ENCODE measurements around the gene ANGPTL8. TPM values are rescaled to one million over a fixed set of nuclear protein-coding genes. Genes with fewer than 3 reads are reported as not detected.

The ANGPTL8 gene
- total RNA-seq, 1 experiment from 2014 or later = not detected

DNA sequence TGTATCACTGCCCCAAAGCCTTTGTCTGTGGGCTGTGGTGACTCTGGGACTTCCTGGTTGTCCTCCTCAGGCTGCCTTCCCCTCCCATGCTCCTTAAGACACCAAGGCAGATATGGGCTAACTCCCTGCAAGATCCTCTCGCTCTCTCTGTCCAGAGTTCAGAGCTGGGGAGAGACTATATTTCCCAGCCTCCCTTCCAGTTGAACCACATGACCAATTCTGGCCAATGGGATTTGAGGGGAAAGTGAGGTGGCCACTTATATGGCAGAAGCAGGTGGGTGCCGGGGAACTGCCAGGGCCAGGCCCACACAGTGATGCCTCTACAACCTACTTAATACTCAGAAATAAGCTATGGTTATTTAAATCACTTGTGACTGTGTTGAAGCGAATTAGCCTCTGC is 16.2 kb upstream of the ANGPTL8 start:
- intact Hi-C loops (cut with micrococcal nuclease; ENCODE audit: unreplicated experiment) = no loop called here
- Histone ChIP-seq H3K4me1 (replicated peaks; ENCODE audit: insufficient read depth) (no peaks in the 10 kb centered on the region), H3K27ac (no peak overlapping the region), H4K20me1 (ENCODE audit: insufficient read depth) (no peaks in the 10 kb centered on the region), H3F3A (ENCODE audit: insufficient read depth, low read depth) (peaks cover 25% of the 10 kb centered on the region; the same call in 1 of the 2 replicates), H3K4me3 (no peak overlapping the region), H3K9me2 (ENCODE audit: insufficient read depth) (no peaks in the 10 kb centered on the region), H3K36me3 (ENCODE audit: low read depth) (peaks cover 12% of the 10 kb centered on the region; the same call in 1 of the 2 replicates), H2AFZ (no peak overlapping the region), H3K9me3 (ENCODE audit: insufficient read depth, low read depth) (no peaks in the 10 kb centered on the region; the same call in 1 of the 2 replicates), H3K27me3 (ENCODE audit: insufficient read depth, low read depth) (no peaks in the 10 kb centered on the region), H3K79me2 (ENCODE audit: low read depth) (no peaks in the 10 kb centered on the region), H3K4me2 (no peak overlapping the region)
- ChIA-PET POLR2A (ENCODE audit: unreplicated experiment) (no interaction called here), CTCF (interaction anchor here (0.5 kb wide), 1 partner anchor 60 kb away, joined by 3 read pairs; no protein-coding TSS in a partner anchor)
- BruUV-seq (replicated peaks) = no TSS peak
- no peak for TF ChIP-seq EZH2 (IDR thresholded peaks at IDR 0.05; ENCODE audit: low read depth)
- TF ChIP-seq CTCF (conservative IDR thresholded peaks at IDR 0.05) = no peak
- no peak for DNase-seq

GRCh38 chr19:11224429-11224828 is 15.0 kb upstream of the ANGPTL8 start:
- Histone ChIP-seq H3K4me3 (no peak overlapping the region), H3K27ac (no peak overlapping the region), H3K4me1 (replicated peaks; ENCODE audit: insufficient read depth) (no peaks in the 10 kb centered on the region), H4K20me1 (ENCODE audit: insufficient read depth) (no peaks in the 10 kb centered on the region), H3K4me2 (no peak overlapping the region), H3K36me3 (ENCODE audit: low read depth) (peaks cover 12% of the 10 kb centered on the region; the same call in 1 of the 2 replicates), H3K27me3 (ENCODE audit: insufficient read depth, low read depth) (no peaks in the 10 kb centered on the region), H3K9me2 (ENCODE audit: insufficient read depth) (no peaks in the 10 kb centered on the region), H3F3A (ENCODE audit: insufficient read depth, low read depth) (peaks cover 26% of the 10 kb centered on the region; the same call in 1 of the 2 replicates), H3K9me3 (ENCODE audit: insufficient read depth, low read depth) (no peaks in the 10 kb centered on the region; the same call in 1 of the 2 replicates), H2AFZ (no peak overlapping the region), H3K79me2 (ENCODE audit: low read depth) (no peaks in the 10 kb centered on the region)
- ChIA-PET CTCF (no interaction called here), POLR2A (ENCODE audit: unreplicated experiment) (no interaction called here)
- TF ChIP-seq CTCF (conservative IDR thresholded peaks at IDR 0.05) = no peak
- no peak for TF ChIP-seq EZH2 (IDR thresholded peaks at IDR 0.05; ENCODE audit: low read depth)
- intact Hi-C loops (cut with micrococcal nuclease; ENCODE audit: unreplicated experiment) = no loop called here
- DNase-seq = no peak
- no TSS peak for BruUV-seq (replicated peaks)

- H3K4me2 ChIP-seq = no peak overlapping the region
- H3K4me1 ChIP-seq (replicated peaks; ENCODE audit: insufficient read depth) = no peaks in the 10 kb centered on the region
- intact Hi-C loops (cut with micrococcal nuclease; ENCODE audit: unreplicated experiment) = no loop called here
- ChIA-PET POLR2A (ENCODE audit: unreplicated experiment) (no interaction called here), CTCF (no interaction called here)
- peaks cover 12% of the 10 kb centered on the region; the same call in 1 of the 2 replicates for H3K36me3 ChIP-seq (ENCODE audit: low read depth)
- TF ChIP-seq CTCF (conservative IDR thresholded peaks at IDR 0.05) (no peak), EZH2 (IDR thresholded peaks at IDR 0.05; ENCODE audit: low read depth) (no peak)
- DNase-seq = no peak
- H3K9me3 ChIP-seq (ENCODE audit: insufficient read depth, low read depth) = no peaks in the 10 kb centered on the region; the same call in 1 of the 2 replicates
- no TSS peak for BruUV-seq (replicated peaks)
- H4K20me1 ChIP-seq (ENCODE audit: insufficient read depth) = no peaks in the 10 kb centered on the region
- no peaks in the 10 kb centered on the region for H3K9me2 ChIP-seq (ENCODE audit: insufficient read depth)
- no peak overlapping the region for H2AFZ ChIP-seq
- no peaks in the 10 kb centered on the region for H3K27me3 ChIP-seq (ENCODE audit: insufficient read depth, low read depth)
- no peak overlapping the region for H3K4me3 ChIP-seq
- no peak overlapping the region for H3K27ac ChIP-seq
- no peaks in the 10 kb centered on the region for H3K79me2 ChIP-seq (ENCODE audit: low read depth)
- H3F3A ChIP-seq (ENCODE audit: insufficient read depth, low read depth) = peaks cover 24% of the 10 kb centered on the region; the same call in 1 of the 2 replicates
These were observed 14.2 kb upstream of the ANGPTL8 start for GRCh38 chr19:11225172-11225571.

All from PC-9 (cell line).